ENCODE data around the gene PCDHB12. TPM values are rescaled to one million over a fixed set of nuclear protein-coding genes. Genes with fewer than 3 reads are reported as not detected.
"Not testable (repeated sequence)": the region's sequence is repeated elsewhere in the genome, so short reads cannot be mapped to it uniquely, and the experiment has no call there.

The PCDHB12 gene
- total and polyA plus RNA-seq, 2 of the 13 experiments (the other 11 are each of a cell fraction or from before 2014, with no cell fraction given) = 0.03 to 0.04 TPM

DNA sequence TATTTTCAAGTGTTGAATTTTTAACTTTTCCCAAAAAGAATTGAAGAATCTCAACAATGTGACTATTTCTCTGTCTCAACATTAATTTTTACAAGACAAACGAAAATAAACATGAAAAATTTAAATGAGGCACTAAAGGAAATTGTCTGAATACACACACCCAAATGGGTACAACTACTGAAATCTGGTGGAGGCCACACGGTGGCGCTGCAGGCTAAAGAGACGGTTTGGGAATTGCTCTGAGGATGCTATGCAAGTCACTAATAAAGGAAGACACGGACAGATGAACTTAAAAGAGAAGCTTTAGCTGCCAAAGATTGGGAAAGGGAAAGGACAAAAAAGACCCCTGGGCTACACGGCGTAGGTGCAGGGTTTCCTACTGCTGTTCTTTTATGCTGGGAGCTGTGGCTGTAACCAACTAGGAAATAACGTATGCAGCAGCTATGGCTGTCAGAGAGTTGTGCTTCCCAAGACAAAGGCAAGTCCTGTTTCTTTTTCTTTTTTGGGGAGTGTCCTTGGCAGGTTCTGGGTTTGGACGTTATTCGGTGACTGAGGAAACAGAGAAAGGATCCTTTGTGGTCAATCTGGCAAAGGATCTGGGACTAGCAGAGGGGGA, 16.3 kb upstream of the PCDHB12 start, which contains the start of gene PCDHB10 (continued):
- TF ChIP-seq, protein P1, sequence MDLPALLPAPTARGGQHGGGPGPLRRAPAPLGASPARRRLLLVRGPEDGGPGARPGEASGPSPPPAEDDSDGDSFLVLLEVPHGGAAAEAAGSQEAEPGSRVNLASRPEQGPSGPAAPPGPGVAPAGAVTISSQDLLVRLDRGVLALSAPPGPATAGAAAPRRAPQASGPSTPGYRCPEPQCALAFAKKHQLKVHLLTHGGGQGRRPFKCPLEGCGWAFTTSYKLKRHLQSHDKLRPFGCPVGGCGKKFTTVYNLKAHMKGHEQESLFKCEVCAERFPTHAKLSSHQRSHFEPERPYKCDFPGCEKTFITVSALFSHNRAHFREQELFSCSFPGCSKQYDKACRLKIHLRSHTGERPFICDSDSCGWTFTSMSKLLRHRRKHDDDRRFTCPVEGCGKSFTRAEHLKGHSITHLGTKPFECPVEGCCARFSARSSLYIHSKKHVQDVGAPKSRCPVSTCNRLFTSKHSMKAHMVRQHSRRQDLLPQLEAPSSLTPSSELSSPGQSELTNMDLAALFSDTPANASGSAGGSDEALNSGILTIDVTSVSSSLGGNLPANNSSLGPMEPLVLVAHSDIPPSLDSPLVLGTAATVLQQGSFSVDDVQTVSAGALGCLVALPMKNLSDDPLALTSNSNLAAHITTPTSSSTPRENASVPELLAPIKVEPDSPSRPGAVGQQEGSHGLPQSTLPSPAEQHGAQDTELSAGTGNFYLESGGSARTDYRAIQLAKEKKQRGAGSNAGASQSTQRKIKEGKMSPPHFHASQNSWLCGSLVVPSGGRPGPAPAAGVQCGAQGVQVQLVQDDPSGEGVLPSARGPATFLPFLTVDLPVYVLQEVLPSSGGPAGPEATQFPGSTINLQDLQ (CRISPR knock-in tag; IDR thresholded peaks at IDR 0.05) = no peak
- TF ChIP-seq SUZ12 (IDR thresholded peaks at IDR 0.05; ENCODE audit: low read depth, low read length) (no peak), RAD21 (CRISPR knock-in tag; IDR thresholded peaks at IDR 0.05) (peak; percentile 20; the same call in 1 of the 2 replicates), ZNF3 (CRISPR knock-in tag; IDR thresholded peaks at IDR 0.05) (peak; percentile 47; the same call in 1 of the 2 replicates), MTF1 (CRISPR knock-in tag; IDR thresholded peaks at IDR 0.05) (no peak)

DNA sequence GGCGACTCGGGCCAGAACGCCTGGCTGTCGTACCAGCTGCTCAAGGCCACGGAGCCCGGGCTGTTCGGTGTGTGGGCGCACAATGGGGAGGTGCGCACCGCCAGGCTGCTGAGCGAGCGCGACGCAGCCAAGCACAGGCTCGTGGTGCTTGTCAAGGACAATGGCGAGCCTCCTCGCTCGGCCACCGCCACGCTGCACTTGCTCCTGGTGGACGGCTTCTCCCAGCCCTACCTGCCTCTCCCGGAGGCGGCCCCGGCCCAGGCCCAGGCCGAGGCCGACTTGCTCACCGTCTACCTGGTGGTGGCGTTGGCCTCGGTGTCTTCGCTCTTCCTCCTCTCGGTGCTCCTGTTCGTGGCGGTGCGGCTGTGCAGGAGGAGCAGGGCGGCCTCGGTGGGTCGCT, 14.2 kb upstream of the PCDHB12 start:
- H3K4me2 ChIP-seq (ENCODE audit: low read depth, low read length); CTCF ChIA-PET (ENCODE audit: low intra/inter-chr PET ratio, low total read pairs); BruUV-seq (replicated peaks); H2AFZ ChIP-seq (ENCODE audit: low read length); H3K36me3 ChIP-seq (replicated peaks in 1 of 2; ENCODE audit: control insufficient read depth in 1 of 2, insufficient read depth in 2 of 2, low read length in 2 of 2); H3K4me1 ChIP-seq (ENCODE audit: insufficient read depth, low read length); POLR2A ChIA-PET; H3K79me2 ChIP-seq (ENCODE audit: insufficient read depth, low read length); H4K20me1 ChIP-seq (ENCODE audit: insufficient read depth, low read length); in situ Hi-C loops (cut with HindIII; ENCODE audit: extremely low pct_ligation_motif_present, low pct_unique_long_range_greater_than_20kb); intact Hi-C loops (cut with micrococcal nuclease; ENCODE audit: unreplicated experiment); H3K27me3 ChIP-seq (ENCODE audit: control insufficient read depth in 1 of 2, insufficient read depth in 2 of 2, low read length in 2 of 2); FAIRE-seq; H3K9ac ChIP-seq (ENCODE audit: insufficient read depth, low read depth, low read length); H3K27ac ChIP-seq (ENCODE audit: extremely low read length, insufficient read depth, low read length); H3K4me3 ChIP-seq (replicated peaks in 1 of 3; ENCODE audit: insufficient read depth in 1 of 3, low read depth in 2 of 3, low read length in 3 of 3); DNase-seq (ENCODE audit: low spot score); ATAC-seq: not testable (repeated sequence)
- no CpG with 5 or more reads among the region's 37 CpGs for WGBS (ENCODE audit: low lambda C conversion rate)
- H3K9me3 ChIP-seq (ENCODE audit: low read length) = peaks cover 21% of the 10 kb centered on the region
